K562 (cell line): ENCODE measurements around the gene SEC24B. TPM values are rescaled to one million over a fixed set of nuclear protein-coding genes. Genes with fewer than 3 reads are reported as not detected.
A peak's percentile ranks its signal among the peaks of the same experiment; 100 is the strongest.

Experiments used
- ATAC-seq: fragments of 200-7000 bp; cut with Tn5 transposase; 3 replicates; pipeline ENCODE4 v1.9.1; 2020; ENCODE audit warnings: moderate library complexity
- BruUV-seq: library from RNA; stranded (reverse); fragments of 400-500 nt; replicated peaks from 2 replicates; lab custom pipeline; 2021; lab: Mats Ljungman, UMichigan
- CTCF ChIA-PET: fragments of 300-600 bp; formaldehyde crosslinking; extraction: SDS; loops from one replicate; lab custom pipeline; 2021; ENCODE audit warnings: low intra/inter-chr PET ratio; lab: Yijun Ruan, JAX
- POLR2A ChIA-PET: fragments of 300-600, 350-650 bp; sonication (Branson Sonifier 250); formaldehyde crosslinking; extraction: SDS; loops from one replicate; lab custom pipeline; 2021; ENCODE audit warnings: antibody characterized with exemption, inconsistent platforms; lab: Yijun Ruan, JAX
- DNase-seq, 4 experiments: peaks; one replicate each; pipeline versions ENCODE4 v3.0.0 to v3.0.0-alpha.2; 2011 to 2018; ENCODE audit warnings: low spot score in 3 of 4, mixed read lengths in 3 of 4; ENCODE audit errors: extremely low read depth in 1 of 4
- FAIRE-seq: peaks from 2 replicates; lab custom pipeline; 2011; peaks lifted over from hg19 to GRCh38; lab: Jason Lieb, UNC
- H2AFZ ChIP-seq: 2 replicates; pipeline ENCODE4 v1.6.0; 2011; ENCODE audit warnings: low read depth, low read length, control low read depth, inconsistent platforms
- H3K27ac ChIP-seq: fragments of 200-600 bp; 3 replicates; pipeline ENCODE4 v1.8.0; 2011; ENCODE audit warnings: low read depth, mild to moderate bottlenecking, control low read depth, inconsistent platforms, low read length, moderate library complexity, mixed read lengths; ENCODE audit errors: extremely low read depth
- H3K27me3 ChIP-seq, 2 experiments: fragments of 300-600 bp in 1 of 2; 2 replicates in 1 of 2; 3 replicates in 1 of 2; pipeline versions ENCODE4 v1.6.0 to v1.8.0; 2011; ENCODE audit warnings: inconsistent platforms in 2 of 2, low read length in 2 of 2, mild to moderate bottlenecking in 1 of 2, mixed read lengths in 1 of 2, moderate library complexity in 1 of 2; ENCODE audit not compliant: control insufficient read depth in 2 of 2, insufficient read depth in 2 of 2
- H3K36me3 ChIP-seq: fragments of 300-600 bp; 3 replicates; pipeline ENCODE4 v1.8.0; 2011; ENCODE audit warnings: mild to moderate bottlenecking, low read length, inconsistent platforms; ENCODE audit not compliant: control insufficient read depth, insufficient read depth
- H3K4me1 ChIP-seq, 2 experiments: fragments of 200-600 bp in 1 of 2; replicated peaks in 1 of 2; 2 replicates in 1 of 2; 3 replicates in 1 of 2; pipeline versions ENCODE4 v1.5.1 to v1.8.0; 2011; ENCODE audit warnings: inconsistent platforms in 2 of 2, low read length in 2 of 2, mild to moderate bottlenecking in 1 of 2, mixed read lengths in 1 of 2, moderate library complexity in 1 of 2; ENCODE audit not compliant: control insufficient read depth in 2 of 2, insufficient read depth in 2 of 2
- H3K4me2 ChIP-seq: 2 replicates; pipeline ENCODE4 v1.6.1; 2011; ENCODE audit warnings: low read length, control low read depth, inconsistent platforms, mixed read lengths; ENCODE audit not compliant: insufficient read depth
- H3K4me3 ChIP-seq: fragments of 200-600 bp; sonication (generic), shearing (Covaris generic); 2 replicates; pipeline ENCODE4 v1.5.1; 2016; ENCODE audit warnings: control low read depth, inconsistent platforms
- H3K79me2 ChIP-seq: fragments of 200-600 bp; 3 replicates; pipeline ENCODE4 v1.8.0; 2011; ENCODE audit warnings: low read length, inconsistent platforms; ENCODE audit not compliant: control insufficient read depth, insufficient read depth
- H3K9ac ChIP-seq, 2 experiments: 2 replicates each; pipeline versions ENCODE4 v1.6.0 to v1.6.1; 2011; ENCODE audit warnings: low read depth in 2 of 2, low read length in 2 of 2, control low read depth in 1 of 2, inconsistent platforms in 1 of 2, mild to moderate bottlenecking in 1 of 2, mixed read lengths in 1 of 2; ENCODE audit not compliant: insufficient read depth in 1 of 2
- H3K9me1 ChIP-seq: one replicate; pipeline ENCODE4 v1.6.0; 2011; ENCODE audit warnings: inconsistent platforms, mild to moderate bottlenecking, low read length, moderate library complexity; ENCODE audit not compliant: control insufficient read depth, insufficient read depth
- H3K9me3 ChIP-seq: replicated peaks from 2 replicates; pipeline ENCODE4 v1.5.1; 2011; ENCODE audit warnings: low read depth, low read length, inconsistent platforms; ENCODE audit not compliant: control insufficient read depth, insufficient read depth
- H4K20me1 ChIP-seq: replicated peaks from 2 replicates; pipeline ENCODE4 v1.6.1; 2011; ENCODE audit warnings: low read length, inconsistent platforms, mixed read lengths; ENCODE audit not compliant: control insufficient read depth, insufficient read depth
- ARID1B ChIP-seq: fragments of 450-650 bp; IDR thresholded peaks from 2 replicates; pipeline ENCODE4 v1.6.1; 2016; ENCODE audit warnings: antibody characterized with exemption, mild to moderate bottlenecking, inconsistent platforms
- CBFA2T2 ChIP-seq: fragments of 450-650 bp; conservative IDR thresholded peaks from 2 replicates; pipeline ENCODE4 v1.6.1; 2017; ENCODE audit warnings: mild to moderate bottlenecking
- CBFA2T3 ChIP-seq: fragments of 450-650 bp; IDR thresholded peaks from 2 replicates; pipeline ENCODE4 v1.6.1; 2017
- CBX1 ChIP-seq: sonication (generic); IDR thresholded peaks from 2 replicates; pipeline ENCODE4 v1.6.1; 2016; ENCODE audit warnings: antibody characterized with exemption, low read depth, mild to moderate bottlenecking
- MIER1 ChIP-seq: fragments of 450-650 bp; IDR thresholded peaks from 2 replicates; pipeline ENCODE4 v1.6.1; 2016; ENCODE audit warnings: antibody characterized with exemption, mild to moderate bottlenecking, low read depth
- TAL1 ChIP-seq: fragments of 450-650 bp; IDR thresholded peaks from 2 replicates; pipeline ENCODE4 v1.6.1; 2016; ENCODE audit warnings: mild to moderate bottlenecking
- TEAD4 ChIP-seq, 2 experiments: sonication (generic) in 1 of 2; formaldehyde crosslinking in 1 of 2; IDR thresholded peaks; 2 replicates each; pipeline versions ENCODE4 v1.6.1 to v1.8.0; 2012 to 2022; ENCODE audit warnings: borderline replicate concordance in 1 of 2, inconsistent platforms in 1 of 2, low read length in 1 of 2, mild to moderate bottlenecking in 1 of 2, missing genetic modification reagents in 1 of 2
- WGBS: fragments of 100-300 bp; shearing (Covaris generic); methylation state at CpG from one replicate; pipeline ENCODE4 v1.1.6; 2016; ENCODE audit warnings: low coverage, mixed read lengths; ENCODE audit not compliant: insufficient coverage; ENCODE audit errors: missing lambda C conversion rate; 5-methylcytosine and 5-hydroxymethylcytosine counted together
- in situ Hi-C: fragments of 300-500 bp; cut with MboI; formaldehyde crosslinking; loops from 4 replicates; pipeline ENCODE4 v1.15.0; 2018; ENCODE audit warnings: inconsistent platforms, mixed read lengths
- intact Hi-C: fragments of 100-400 bp; cut with micrococcal nuclease; formaldehyde crosslinking; loops from 2 replicates; pipeline ENCODE4 v1.14.2; 2022
- polyA plus RNA-seq, 8 experiments: library from polyadenylated mRNA; depleted of rRNA in 4 of 8; stranded (reverse) in 5 of 8; unstranded in 3 of 8; fragments of >200 nt; fragmentation: Nextera tagmentation in 2 of 8; fragmentation: Illumina TruSeq in 1 of 8; extraction: Ambion mirVana in 2 of 8; extraction: Trizol in 1 of 8; gene quantifications; 2 replicates each; pipeline versions ENCODE4 v1.2.1 to v1.2.3, GENCODE V29; 2011 to 2014; ENCODE audit warnings: inconsistent platforms in 1 of 8, missing spikeins in 1 of 8
- total RNA-seq, 7 experiments: library from RNA; depleted of rRNA in 6 of 7; stranded (reverse); fragments of >200 nt in 6 of 7; fragmentation: Illumina TruSeq in 2 of 7; extraction: Trizol in 2 of 7; gene quantifications; 2 replicates each; pipeline versions ENCODE4 v1.2.1 to v1.2.3, GENCODE V29; 2011 to 2021; ENCODE audit warnings: low replicate concordance in 1 of 7
- TF ChIP-seq, protein P1 (sequence below): fragments of 250-450 bp; sonication (Bioruptor Pico); IDR thresholded peaks from 2 replicates; pipeline ENCODE4 v1.4.0; 2020; ENCODE audit warnings: mild to moderate bottlenecking, moderate library complexity

The SEC24B gene
- total and polyA plus RNA-seq, 9 of the 15 experiments (the other 6 are each of a cell fraction or from before 2014, with no cell fraction given): 6.3 to 46.4 (median 17.1) TPM

DNA sequence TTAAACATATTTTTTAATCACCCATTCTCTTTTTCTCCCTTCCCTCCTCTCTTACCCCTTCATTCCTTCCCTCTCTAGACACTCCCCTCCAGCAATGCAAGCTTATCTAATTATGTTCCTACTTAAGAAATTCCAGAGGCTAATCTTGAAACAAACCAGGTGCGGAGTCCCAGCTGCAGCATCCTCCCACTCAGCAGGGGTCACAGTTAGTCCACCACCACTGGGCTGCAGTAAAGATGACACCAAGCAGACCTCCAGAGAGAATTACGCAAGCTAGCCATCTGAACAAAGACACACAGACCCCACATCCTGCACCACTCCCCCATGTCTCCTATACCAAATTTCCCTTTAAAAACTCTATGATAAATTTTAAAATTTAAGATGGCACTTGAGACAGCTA lies 13.9 kb upstream of the SEC24B start:
- Histone ChIP-seq H3K4me3 (no peak overlapping the region), H3K9me1 (no peaks in the 10 kb centered on the region), H3K36me3 (no peaks in the 10 kb centered on the region), H3K27me3 (no peaks in the 10 kb centered on the region; a peak in 1 of 5 replicates), H3K27ac (no peak overlapping the region), H2AFZ (no peak overlapping the region), H3K4me2 (no peak overlapping the region), H4K20me1 (no peaks in the 10 kb centered on the region), H3K9ac (no peak overlapping the region), H3K4me1 (no peaks in the 10 kb centered on the region; a peak in 2 of 5 replicates), H3K9me3 (no peaks in the 10 kb centered on the region), H3K79me2 (no peaks in the 10 kb centered on the region)
- ChIA-PET POLR2A (interaction anchor here (0.5 to 0.6 kb wide), 2 partner anchors 85 to 533 kb away, joined by 3 to 4 read pairs; no protein-coding TSS in a partner anchor), CTCF (no interaction called here)
- DNase-seq (peak in 1 of 4 experiments; percentile 35), ATAC-seq (no peak), FAIRE-seq (no peak)
- 7% methylated on average over 2 of the region's 2 CpGs for WGBS
- intact Hi-C loops (loop anchor here (5.0 kb wide), 1 partner anchor 1098 kb away; no protein-coding TSS in a partner anchor), in situ Hi-C loops (loop anchor here (10.0 to 25.0 kb wide), 3 partner anchors 235 to 1093 kb away; no protein-coding TSS in a partner anchor)
- no TSS peak for BruUV-seq
- TF ChIP-seq, protein P1, sequence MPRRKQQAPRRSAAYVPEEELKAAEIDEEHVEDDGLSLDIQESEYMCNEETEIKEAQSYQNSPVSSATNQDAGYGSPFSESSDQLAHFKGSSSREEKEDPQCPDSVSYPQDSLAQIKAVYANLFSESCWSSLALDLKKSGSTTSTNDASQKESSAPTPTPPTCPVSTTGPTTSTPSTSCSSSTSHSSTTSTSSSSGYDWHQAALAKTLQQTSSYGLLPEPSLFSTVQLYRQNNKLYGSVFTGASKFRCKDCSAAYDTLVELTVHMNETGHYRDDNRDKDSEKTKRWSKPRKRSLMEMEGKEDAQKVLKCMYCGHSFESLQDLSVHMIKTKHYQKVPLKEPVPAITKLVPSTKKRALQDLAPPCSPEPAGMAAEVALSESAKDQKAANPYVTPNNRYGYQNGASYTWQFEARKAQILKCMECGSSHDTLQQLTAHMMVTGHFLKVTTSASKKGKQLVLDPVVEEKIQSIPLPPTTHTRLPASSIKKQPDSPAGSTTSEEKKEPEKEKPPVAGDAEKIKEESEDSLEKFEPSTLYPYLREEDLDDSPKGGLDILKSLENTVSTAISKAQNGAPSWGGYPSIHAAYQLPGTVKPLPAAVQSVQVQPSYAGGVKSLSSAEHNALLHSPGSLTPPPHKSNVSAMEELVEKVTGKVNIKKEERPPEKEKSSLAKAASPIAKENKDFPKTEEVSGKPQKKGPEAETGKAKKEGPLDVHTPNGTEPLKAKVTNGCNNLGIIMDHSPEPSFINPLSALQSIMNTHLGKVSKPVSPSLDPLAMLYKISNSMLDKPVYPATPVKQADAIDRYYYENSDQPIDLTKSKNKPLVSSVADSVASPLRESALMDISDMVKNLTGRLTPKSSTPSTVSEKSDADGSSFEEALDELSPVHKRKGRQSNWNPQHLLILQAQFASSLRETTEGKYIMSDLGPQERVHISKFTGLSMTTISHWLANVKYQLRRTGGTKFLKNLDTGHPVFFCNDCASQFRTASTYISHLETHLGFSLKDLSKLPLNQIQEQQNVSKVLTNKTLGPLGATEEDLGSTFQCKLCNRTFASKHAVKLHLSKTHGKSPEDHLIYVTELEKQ: no peak
- peak; percentile 41; the same call in 1 of the 2 replicates for TF ChIP-seq TEAD4 (IDR thresholded peaks at IDR 0.05; ENCODE audit: low read length)
- no peak for TF ChIP-seq TEAD4 (CRISPR knock-in tag; IDR thresholded peaks at IDR 0.05; ENCODE audit: borderline replicate concordance)
- TF ChIP-seq ARID1B: 0 out of 2 replicates have a peak, but pooled peaks have one; percentile 10
- peak; percentile 50 for TF ChIP-seq CBFA2T2
- TF ChIP-seq CBFA2T3: peak; percentile 71
- TF ChIP-seq TAL1: peak; percentile 24; the same call in 1 of the 2 replicates
- TF ChIP-seq MIER1: no peak
- TF ChIP-seq CBX1: no peak
